Bronchus fibroblast of lung (primary cell): ENCODE results near the gene UBE4A. TPM values are rescaled to one million over a fixed set of nuclear protein-coding genes. Genes with fewer than 3 reads are reported as not detected.

Experiments
- total RNA-seq: library from RNA; depleted of rRNA; stranded (reverse); fragments of >200 nt; gene quantifications from 2 replicates; pipeline ENCODE4 v1.2.3, GENCODE V29; 2015

UBE4A gene, protein sequence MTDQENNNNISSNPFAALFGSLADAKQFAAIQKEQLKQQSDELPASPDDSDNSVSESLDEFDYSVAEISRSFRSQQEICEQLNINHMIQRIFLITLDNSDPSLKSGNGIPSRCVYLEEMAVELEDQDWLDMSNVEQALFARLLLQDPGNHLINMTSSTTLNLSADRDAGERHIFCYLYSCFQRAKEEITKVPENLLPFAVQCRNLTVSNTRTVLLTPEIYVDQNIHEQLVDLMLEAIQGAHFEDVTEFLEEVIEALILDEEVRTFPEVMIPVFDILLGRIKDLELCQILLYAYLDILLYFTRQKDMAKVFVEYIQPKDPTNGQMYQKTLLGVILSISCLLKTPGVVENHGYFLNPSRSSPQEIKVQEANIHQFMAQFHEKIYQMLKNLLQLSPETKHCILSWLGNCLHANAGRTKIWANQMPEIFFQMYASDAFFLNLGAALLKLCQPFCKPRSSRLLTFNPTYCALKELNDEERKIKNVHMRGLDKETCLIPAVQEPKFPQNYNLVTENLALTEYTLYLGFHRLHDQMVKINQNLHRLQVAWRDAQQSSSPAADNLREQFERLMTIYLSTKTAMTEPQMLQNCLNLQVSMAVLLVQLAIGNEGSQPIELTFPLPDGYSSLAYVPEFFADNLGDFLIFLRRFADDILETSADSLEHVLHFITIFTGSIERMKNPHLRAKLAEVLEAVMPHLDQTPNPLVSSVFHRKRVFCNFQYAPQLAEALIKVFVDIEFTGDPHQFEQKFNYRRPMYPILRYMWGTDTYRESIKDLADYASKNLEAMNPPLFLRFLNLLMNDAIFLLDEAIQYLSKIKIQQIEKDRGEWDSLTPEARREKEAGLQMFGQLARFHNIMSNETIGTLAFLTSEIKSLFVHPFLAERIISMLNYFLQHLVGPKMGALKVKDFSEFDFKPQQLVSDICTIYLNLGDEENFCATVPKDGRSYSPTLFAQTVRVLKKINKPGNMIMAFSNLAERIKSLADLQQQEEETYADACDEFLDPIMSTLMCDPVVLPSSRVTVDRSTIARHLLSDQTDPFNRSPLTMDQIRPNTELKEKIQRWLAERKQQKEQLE
- 31.7 and 33.5 TPM in 2 replicates for total RNA-seq

GRCh38 chr11:118359295-118359958, at the start of gene UBE4A:
Gene UBE4A, plus strand, starts transcription at chr11:118359600. Its CDS starts 5,481 bp downstream, at chr11:118365081.

GRCh38 chr11:118342503-118343161, 16.8 kb upstream of the UBE4A start, which contains the start of gene CD3D:
Gene CD3D, minus strand, starts transcription at chr11:118342705. Its CDS starts 98 bp downstream, at chr11:118342607.

GRCh38 chr11:118343981-118344515, 15.4 kb upstream of the UBE4A start, which contains the start of gene CD3G:
Gene CD3G, plus strand, starts transcription at chr11:118344344. Its CDS starts 80 bp downstream, at chr11:118344424.

DNA sequence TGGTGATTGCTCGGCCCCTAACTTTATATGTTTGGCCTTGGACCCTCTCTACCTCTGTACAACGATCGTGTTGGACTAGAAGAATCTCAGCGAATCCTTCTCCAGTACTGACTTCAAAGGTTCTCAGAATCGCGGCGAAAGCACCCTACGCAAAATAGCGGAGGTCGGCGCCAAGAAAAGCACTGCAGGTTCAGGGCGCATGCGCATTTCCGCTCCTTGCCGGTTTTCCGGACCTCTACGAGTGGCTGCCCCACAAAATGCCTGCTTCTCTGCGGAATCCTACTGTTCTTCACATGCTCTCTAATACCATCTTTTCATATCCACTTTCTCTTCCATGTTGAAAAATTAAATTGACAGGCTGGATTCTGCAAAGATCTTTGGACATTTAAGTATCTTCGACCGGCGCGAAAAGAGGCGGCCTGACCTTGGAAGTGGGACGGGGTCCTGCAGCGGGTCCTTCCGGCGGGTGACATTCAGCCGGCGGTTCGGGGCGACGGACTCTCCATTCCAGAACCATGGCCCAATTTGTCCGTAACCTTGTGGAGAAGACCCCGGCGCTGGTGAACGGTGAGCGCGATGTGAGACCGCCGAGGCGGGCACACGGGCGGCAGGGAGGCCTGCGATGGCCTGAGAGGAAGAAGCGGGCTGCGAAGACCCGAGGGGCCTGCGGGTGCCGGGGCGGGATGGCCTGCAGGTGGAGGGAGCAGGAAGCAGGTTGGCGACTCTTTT, 41.9 kb downstream of the UBE4A start, which contains the start of gene ATP5MG:
Gene ATP5MG, plus strand, starts transcription at position 456 of the 729 bp plus-strand sequence. Its CDS starts 60 bp downstream, at position 516.

DNA sequence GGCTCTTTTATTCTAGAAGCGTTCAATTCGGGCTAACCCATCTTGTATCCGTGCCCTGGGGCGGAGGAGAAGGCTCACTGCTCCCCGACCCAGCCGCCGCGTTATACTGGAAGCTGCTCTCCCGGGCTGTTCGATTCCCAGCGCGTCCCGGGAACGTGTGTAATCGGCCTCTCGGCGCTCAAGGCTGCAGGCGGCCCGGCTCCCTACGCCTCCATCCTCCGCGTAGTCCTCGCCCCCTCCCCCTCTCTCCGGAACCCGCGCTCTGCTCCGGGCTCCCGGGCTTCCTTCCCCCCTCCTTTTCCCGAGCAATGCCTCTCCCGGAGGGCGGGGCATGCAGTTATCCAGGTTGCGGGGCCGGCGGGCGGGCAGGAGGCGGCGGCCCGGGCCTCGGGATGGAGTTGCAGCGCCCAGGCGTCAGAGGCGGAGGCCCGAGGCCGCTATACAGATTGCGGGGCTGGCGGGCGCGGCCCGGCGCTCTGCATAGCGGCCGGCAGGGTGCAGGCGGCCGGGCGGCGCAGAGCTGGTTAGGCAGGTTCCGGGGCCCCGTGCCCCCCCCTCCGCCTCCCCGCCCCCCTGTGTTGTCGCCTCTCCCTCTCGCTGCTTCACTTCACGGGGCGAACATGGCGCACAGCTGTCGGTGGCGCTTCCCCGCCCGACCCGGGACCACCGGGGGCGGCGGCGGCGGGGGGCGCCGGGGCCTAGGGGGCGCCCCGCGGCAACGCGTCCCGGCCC, 76.7 kb downstream of the UBE4A start, which contains the start of gene KMT2A:
Gene KMT2A, plus strand, starts transcription at position 600 of the 732 bp plus-strand sequence. Its CDS starts 21 bp downstream, at position 621.

Other genes with a start within 250 kb of the UBE4A start
- 0.30 and 0.34 TPM in 2 replicates for gene SCN4B, start 206.8 kb upstream of the UBE4A start, total RNA-seq
- gene SCN2B, start 183.0 kb upstream of the UBE4A start, total RNA-seq = 0.15 and 0.17 TPM in 2 replicates
- not detected in 2 replicates for gene JAML, start 134.6 kb upstream of the UBE4A start, total RNA-seq
- 0.30 and 0.34 TPM in 2 replicates for gene MPZL3, start 107.2 kb upstream of the UBE4A start, total RNA-seq
- gene MPZL2, start 95.3 kb upstream of the UBE4A start, total RNA-seq = not detected in 2 replicates
- not detected in 2 replicates for gene CD3E, start 54.9 kb upstream of the UBE4A start, total RNA-seq
- gene CD3D, start 16.9 kb upstream of the UBE4A start, total RNA-seq = not detected in 2 replicates
- gene CD3G, start 15.3 kb upstream of the UBE4A start, total RNA-seq = not detected in 2 replicates
- 56.2 and 62.9 TPM in 2 replicates for gene ATP5MG, start 42.0 kb downstream of the UBE4A start, total RNA-seq
- gene KMT2A, start 76.9 kb downstream of the UBE4A start, total RNA-seq = 10.1 and 13.6 TPM in 2 replicates
- 1.0 TPM in 1 of 2 replicates, not detected in the other for gene TTC36, start 167.9 kb downstream of the UBE4A start, total RNA-seq
- gene TMEM25, start 171.6 kb downstream of the UBE4A start, total RNA-seq = 21.4 and 23.0 TPM in 2 replicates
- 28.1 and 29.3 TPM in 2 replicates for gene IFT46, start 206.3 kb downstream of the UBE4A start, total RNA-seq
- gene ARCN1, start 212.8 kb downstream of the UBE4A start, total RNA-seq = 130 and 141 TPM in 2 replicates
- gene PHLDB1, start 248.0 kb downstream of the UBE4A start, total RNA-seq = 51.1 and 51.8 TPM in 2 replicates